Medulla oblongata (tissue), 1 donor: Measurements from ENCODE around the gene FAM171A1.

ENCODE experiments used
- DNase-seq: peaks from one replicate; pipeline ENCODE4 v3.0.0-alpha.2; 2015; ENCODE audit errors: extremely low spot score

Gene FAM171A1

GRCh38 chr10:15245530-15245929 is 125.6 kb downstream of the FAM171A1 start:
- DNase-seq: no peak

DNA sequence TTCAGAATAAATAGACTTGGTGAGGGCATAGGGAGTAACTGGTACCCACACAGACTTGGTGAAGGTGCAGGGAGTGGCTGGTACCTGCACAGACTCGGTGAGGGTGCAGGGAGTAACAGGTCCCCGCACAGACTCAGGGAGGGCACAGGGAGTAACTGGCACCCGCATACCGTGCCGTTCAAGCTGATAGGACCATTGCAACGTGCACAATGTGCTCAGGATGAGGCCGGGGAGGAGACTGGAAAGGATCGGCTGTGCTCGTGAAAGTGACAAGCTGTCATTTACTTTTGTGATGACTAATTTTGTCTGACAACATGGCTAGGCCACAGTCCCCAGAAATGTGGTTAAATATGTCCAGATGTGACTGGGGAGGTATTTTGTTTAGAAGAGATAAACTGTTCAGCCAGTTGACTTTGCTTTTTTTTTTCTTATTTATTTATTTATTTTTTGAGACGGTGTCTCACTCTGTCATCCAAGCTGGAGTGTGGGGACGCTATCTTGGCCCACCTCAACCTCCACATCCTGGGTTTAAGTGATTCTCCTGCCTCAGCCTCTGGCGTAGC is 126.4 kb downstream of the FAM171A1 start:
- DNase-seq: no peak

DNA sequence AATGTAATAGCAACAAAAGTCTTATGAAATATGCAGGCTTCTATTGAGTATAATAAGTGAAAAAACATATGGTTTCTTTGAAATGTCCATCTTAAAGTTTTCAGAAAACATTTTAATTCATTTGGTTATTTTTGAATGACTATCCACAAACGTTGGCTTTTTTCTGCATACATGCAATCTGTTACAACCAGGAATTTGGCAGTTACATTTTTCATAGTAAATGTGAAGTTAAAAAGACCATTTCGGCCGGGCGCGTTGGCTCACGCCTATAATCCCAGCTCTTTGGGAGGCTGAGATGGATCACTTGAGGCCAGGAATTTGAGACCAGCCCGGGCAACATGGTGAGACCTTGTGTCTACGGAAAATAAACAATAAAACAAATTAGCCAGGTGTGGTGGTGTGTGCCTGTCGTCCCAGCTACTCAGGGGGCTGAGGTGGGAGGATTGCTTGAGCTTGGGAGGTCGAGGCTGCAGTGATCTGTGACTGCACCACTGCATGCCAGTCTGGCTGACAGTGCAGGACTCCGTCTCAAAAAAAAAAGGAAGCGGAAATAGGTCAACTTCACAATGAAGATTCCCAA is 128.7 kb downstream of the FAM171A1 start:
- DNase-seq: no peak

DNA sequence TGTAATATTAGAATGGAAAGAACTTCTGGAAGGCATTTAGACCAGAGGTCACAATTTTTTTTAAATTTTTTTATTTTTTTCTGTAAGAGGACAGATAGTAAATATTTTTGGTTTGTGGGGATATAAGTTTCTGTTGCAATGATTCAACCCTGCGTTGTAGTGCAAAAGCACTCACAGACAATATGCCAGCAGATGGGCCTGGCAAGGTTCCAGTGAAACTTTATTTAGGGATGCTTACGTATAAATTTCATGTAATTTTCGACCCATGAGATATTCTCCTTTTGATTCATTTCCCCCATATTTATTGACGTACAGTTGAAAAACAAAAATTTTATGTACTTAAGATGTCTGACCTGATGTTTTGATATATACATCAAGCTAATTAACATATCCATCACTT is 129.8 kb downstream of the FAM171A1 start:
- DNase-seq: no peak

- DNase-seq: no peak
Observed at GRCh38 chr10:15238555-15239335, 132.3 kb downstream of the FAM171A1 start.

GRCh38 chr10:15237351-15237750 is 133.7 kb downstream of the FAM171A1 start:
- DNase-seq: peak; percentile 60

GRCh38 chr10:15236340-15236739 is 134.7 kb downstream of the FAM171A1 start:
- no peak for DNase-seq

DNA sequence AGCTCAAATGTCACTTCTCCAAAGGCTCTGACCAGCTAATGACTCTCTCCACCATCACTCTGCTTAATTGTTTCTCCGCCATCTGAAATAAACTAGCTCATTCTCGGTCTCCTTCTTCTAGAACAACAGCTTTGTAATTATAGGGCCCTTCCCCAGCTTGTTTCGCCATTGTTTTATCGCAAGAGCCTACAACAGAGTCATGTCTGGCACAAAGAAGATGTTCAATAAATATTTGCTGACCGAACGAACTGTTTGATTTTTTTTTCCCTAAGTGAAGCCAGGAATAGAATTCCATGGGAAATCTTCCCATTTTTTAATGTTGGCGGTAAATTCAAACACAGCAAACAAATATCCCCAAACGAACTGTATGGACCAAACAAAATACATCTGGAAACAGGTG is 138.8 kb downstream of the FAM171A1 start:
- no peak for DNase-seq

- no peak for DNase-seq
Observed at GRCh38 chr10:15231426-15231825, 139.7 kb downstream of the FAM171A1 start.

- DNase-seq: no peak
Observed at GRCh38 chr10:15230257-15230656, 140.8 kb downstream of the FAM171A1 start.

- DNase-seq: no peak
Observed at GRCh38 chr10:15229268-15229667, 141.8 kb downstream of the FAM171A1 start.

GRCh38 chr10:15228426-15228825 is 142.7 kb downstream of the FAM171A1 start:
- no peak for DNase-seq

GRCh38 chr10:15227611-15228372 is 143.3 kb downstream of the FAM171A1 start:
- DNase-seq: no peak

- DNase-seq: no peak
Observed at GRCh38 chr10:15225511-15225910, 145.6 kb downstream of the FAM171A1 start.

DNA sequence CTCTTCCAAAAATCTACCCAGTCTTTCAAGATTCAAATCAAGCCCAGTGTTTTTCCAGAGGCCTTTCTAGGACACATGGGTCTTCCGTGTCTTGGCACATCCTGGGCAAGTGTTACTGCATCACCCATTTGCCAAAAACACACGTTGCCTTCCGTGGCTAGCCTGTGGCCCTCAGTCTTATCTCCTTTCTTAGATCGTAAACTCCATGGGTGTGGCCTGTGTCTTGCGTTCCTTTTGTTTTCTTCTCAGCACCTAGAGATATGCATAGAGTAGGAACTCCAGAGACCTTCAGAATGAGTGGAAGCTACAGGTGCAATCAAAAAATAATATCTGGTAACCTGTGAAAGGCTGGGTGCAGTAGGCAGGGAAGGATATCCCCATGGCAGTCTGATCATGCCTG is 146.1 kb downstream of the FAM171A1 start:
- DNase-seq: no peak

DNA sequence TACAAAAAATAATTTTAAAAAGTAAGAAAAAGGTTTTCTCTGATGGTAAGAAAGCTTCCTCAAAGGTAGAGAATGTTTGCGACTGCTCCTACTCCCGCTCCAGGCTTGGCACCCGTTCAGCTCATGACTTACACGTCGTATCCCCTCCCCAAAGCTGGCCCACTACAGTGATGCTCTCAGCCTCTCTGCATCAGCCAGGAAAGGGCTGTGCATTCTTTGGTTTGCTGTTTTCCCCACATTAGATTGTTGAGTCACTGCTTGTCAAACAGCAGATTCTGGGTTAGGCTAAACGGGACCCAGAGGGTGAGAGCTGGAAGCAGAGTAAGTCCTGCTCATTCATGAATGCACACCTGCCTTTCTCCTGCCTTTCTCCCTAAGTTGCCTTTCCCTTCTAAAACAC is 147.9 kb downstream of the FAM171A1 start:
- no peak for DNase-seq

- DNase-seq: peak; percentile 31
Observed at GRCh38 chr10:15222511-15222910, 148.6 kb downstream of the FAM171A1 start.

DNA sequence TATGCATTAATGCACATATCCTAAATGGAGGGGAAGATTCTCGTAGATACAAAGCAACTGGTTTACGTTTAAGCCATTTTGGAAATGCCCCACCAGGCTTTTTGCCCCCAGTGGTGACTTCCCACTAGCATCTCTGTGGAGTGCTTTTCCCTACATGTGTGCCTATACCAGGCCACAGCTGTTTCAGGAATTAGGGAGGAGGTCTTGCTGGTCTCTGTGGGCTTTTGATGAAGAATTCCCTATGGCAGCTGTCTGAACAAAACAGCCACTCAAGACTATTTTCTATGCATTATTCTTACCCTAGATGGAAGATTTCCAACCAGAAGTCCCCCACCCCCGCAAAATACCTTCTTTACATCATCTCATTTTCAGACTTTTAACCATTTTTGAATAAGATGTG is 150.6 kb downstream of the FAM171A1 start:
- no peak for DNase-seq

DNA sequence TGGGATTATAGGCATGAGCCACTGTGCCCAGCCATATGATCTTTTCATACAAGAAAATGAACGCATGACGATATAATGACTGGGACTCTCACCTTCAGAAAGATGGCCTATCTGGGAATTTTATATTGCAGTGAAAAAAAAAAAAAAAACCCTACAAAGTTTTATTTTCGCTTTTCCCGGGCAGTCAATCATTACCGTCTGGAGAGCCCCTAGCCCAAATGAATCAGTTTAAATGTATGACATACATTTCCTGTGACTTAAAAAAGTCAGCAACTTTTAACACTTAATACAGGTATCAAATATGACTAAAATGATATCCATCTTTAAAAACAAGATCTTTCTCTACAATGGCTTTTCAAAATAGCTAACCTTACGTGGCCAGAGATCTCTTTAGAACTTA is 154.4 kb downstream of the FAM171A1 start:
- DNase-seq: no peak

DNA sequence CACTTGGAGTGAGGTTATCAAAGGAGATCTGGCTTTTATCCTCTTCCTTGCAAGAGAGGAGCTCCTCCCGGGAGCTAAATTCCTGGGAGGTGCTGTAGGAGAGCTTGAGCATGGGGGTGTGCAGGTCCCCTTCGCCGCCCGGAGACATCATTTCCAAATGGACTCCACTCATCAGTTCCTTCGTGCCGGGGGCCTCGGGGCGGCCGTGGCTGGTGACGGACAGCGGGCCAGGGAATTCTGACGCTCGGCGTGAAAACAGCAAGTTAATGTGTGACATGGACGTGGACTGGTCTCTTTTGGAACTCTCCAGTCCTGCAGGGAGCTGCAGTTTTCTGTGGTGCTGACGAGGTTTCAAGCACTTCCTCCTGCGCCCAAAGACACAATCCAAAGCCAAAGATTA is 156.9 kb downstream of the FAM171A1 start:
- DNase-seq: no peak

DNA sequence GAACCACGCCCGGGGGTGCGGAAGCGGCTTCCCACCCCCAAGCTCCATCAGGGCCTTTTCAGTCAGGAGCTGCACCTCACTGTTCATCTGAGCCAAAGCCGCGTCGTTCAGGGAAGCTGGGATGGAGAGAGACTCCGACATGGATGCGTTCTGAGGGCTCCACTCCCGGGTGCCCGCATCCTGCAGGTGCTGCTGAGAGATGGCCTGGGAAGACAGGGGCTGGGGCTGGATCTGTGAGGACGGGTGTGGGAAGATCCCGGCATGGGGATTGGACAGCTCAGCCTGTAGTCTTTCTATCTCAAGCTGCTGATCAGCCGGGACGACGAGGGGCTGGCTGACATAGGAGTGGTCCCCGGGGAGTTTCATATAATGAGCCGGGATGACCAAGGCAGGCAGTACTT is 157.6 kb downstream of the FAM171A1 start:
- DNase-seq: no peak

DNA sequence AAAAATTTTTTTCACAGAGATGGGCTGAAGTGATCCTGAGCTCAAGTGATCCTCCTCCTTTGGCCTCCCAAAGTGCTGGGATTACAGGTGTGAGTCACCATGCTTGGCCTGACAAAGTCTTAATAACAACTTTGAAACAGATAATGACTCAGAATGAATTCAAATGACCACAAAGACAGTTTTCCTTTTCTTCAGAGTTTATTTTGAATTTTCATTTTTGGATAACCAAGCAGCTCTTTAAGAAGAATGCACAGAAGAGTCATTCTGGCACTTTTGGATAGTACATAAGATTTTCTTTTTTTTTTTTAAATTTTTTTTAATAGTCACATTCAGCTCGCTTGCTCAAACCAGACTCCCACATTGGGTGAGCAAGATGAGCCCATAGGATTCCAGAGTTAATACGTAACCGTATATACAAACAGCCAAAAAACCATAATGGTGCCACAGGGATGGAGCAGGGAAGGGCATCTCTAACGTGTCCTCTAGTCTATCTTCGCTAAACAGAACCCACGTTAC is 159.6 kb downstream of the FAM171A1 start:
- DNase-seq: no peak
